SK-N-SH (cell line): ENCODE measurements around the gene MUC13. TPM values are rescaled to one million over a fixed set of nuclear protein-coding genes. Genes with fewer than 3 reads are reported as not detected.

Source experiments
- CTCF ChIA-PET: fragments of 300-600, 350-600 bp; formaldehyde crosslinking; extraction: SDS; loops from one replicate; lab custom pipeline; 2021; lab: Yijun Ruan, JAX
- POLR2A ChIA-PET: fragments of 350-600 bp; sonication (Branson Sonifier 250); formaldehyde crosslinking; extraction: SDS; loops from one replicate; lab custom pipeline; 2020; ENCODE audit warnings: antibody characterized with exemption, inconsistent platforms; lab: Yijun Ruan, JAX
- DNase-seq: peaks from one replicate; pipeline ENCODE4 v3.0.0; 2012
- H2AFZ ChIP-seq: fragments of 200-600 bp; sonication (generic); 2 replicates; pipeline ENCODE4 v1.8.1; 2016; ENCODE audit warnings: antibody characterized with exemption, mild to moderate bottlenecking, low read depth
- H3F3A ChIP-seq: fragments of 200-600 bp; sonication (generic); replicated peaks from 2 replicates; pipeline ENCODE3; 2016; ENCODE audit warnings: antibody characterized with exemption, mild to moderate bottlenecking; ENCODE audit not compliant: insufficient read depth
- H3K27ac ChIP-seq, 2 experiments: fragments of 200-500 bp in 1 of 2; fragments of 200-600 bp in 1 of 2; sonication (Bioruptor generic) in 1 of 2; sonication (generic), shearing (Covaris generic) in 1 of 2; 2 replicates each; pipeline versions ENCODE4 v1.5.1 to v1.6.1; 2014 to 2016; ENCODE audit warnings: low read depth in 2 of 2, inconsistent platforms in 1 of 2, low read length in 1 of 2, mild to moderate bottlenecking in 1 of 2, mixed read lengths in 1 of 2
- H3K27me3 ChIP-seq: fragments of 200-600 bp; sonication (generic), shearing (Covaris generic); 2 replicates; pipeline ENCODE4 v1.6.1; 2016; ENCODE audit warnings: mixed run types; ENCODE audit not compliant: insufficient read depth
- H3K36me3 ChIP-seq, 2 experiments: fragments of 200-500 bp in 1 of 2; fragments of 200-600 bp in 1 of 2; sonication (Bioruptor generic) in 1 of 2; sonication (generic) in 1 of 2; replicated peaks in 1 of 2; 2 replicates each; pipeline versions ENCODE3 to v1.5.1; 2014 to 2016; ENCODE audit warnings: low read length in 1 of 2, mild to moderate bottlenecking in 1 of 2; ENCODE audit not compliant: insufficient read depth in 2 of 2, control insufficient read depth in 1 of 2
- H3K4me1 ChIP-seq, 2 experiments: fragments of 200-500 bp in 1 of 2; fragments of 200-600 bp in 1 of 2; sonication (Bioruptor generic) in 1 of 2; sonication (generic), shearing (Covaris generic) in 1 of 2; 2 replicates each; pipeline versions ENCODE4 v1.5.1 to v1.6.1; 2014 to 2016; ENCODE audit warnings: low read depth in 1 of 2, low read length in 1 of 2, mixed run types in 1 of 2; ENCODE audit not compliant: insufficient read depth in 2 of 2, control insufficient read depth in 1 of 2
- H3K4me2 ChIP-seq: fragments of 200-600 bp; sonication (generic), shearing (Covaris generic); 2 replicates; pipeline ENCODE4 v1.6.1; 2017; ENCODE audit warnings: mixed run types
- H3K4me3 ChIP-seq, 2 experiments: fragments of 200-500 bp in 1 of 2; fragments of 200-600 bp in 1 of 2; sonication (Bioruptor generic) in 1 of 2; sonication (generic), shearing (Covaris generic) in 1 of 2; 2 replicates each; pipeline versions ENCODE4 v1.5.1 to v1.8.1; 2014 to 2016; ENCODE audit warnings: low read depth in 2 of 2, inconsistent platforms in 1 of 2, low read length in 1 of 2, mild to moderate bottlenecking in 1 of 2, mixed read lengths in 1 of 2, moderate library complexity in 1 of 2
- H3K79me2 ChIP-seq: fragments of 200-600 bp; sonication (generic); 2 replicates; pipeline ENCODE4 v1.8.1; 2017; ENCODE audit warnings: mild to moderate bottlenecking; ENCODE audit not compliant: insufficient read depth
- H3K9ac ChIP-seq: fragments of 200-600 bp; sonication (generic); 2 replicates; pipeline ENCODE4 v1.6.1; 2017; ENCODE audit warnings: mixed run types
- H3K9me2 ChIP-seq: fragments of 200-600 bp; sonication (generic); 2 replicates; pipeline ENCODE4 v1.6.1; 2017; ENCODE audit warnings: mixed run types
- H3K9me3 ChIP-seq: fragments of 200-600 bp; sonication (generic); 2 replicates; pipeline ENCODE4 v1.6.1; 2017; ENCODE audit warnings: mixed run types, mild to moderate bottlenecking, moderate library complexity
- H4K20me1 ChIP-seq: fragments of 200-600 bp; sonication (generic); 2 replicates; pipeline ENCODE4 v1.6.1; 2017; ENCODE audit warnings: mild to moderate bottlenecking, mixed run types; ENCODE audit not compliant: insufficient read depth
- CTCF ChIP-seq: fragments of 200-600 bp; sonication (generic); IDR thresholded peaks from 2 replicates; pipeline ENCODE4 v1.6.1; 2017; ENCODE audit warnings: antibody characterized with exemption, mild to moderate bottlenecking, moderate library complexity
- EZH2phosphoT487 ChIP-seq: fragments of 200-600 bp; sonication (generic); IDR thresholded peaks from 2 replicates; pipeline ENCODE4 v1.6.1; 2017; ENCODE audit warnings: low read depth, mixed run types, mild to moderate bottlenecking, antibody characterized with exemption, moderate library complexity, borderline replicate concordance
- FOSL2 ChIP-seq: IDR thresholded peaks from 2 replicates; pipeline ENCODE4 v1.4.0; 2012; ENCODE audit warnings: low read depth, mild to moderate bottlenecking, moderate library complexity, borderline replicate concordance
- FOXM1 ChIP-seq: IDR thresholded peaks from 2 replicates; pipeline ENCODE4 v1.4.0; 2012; ENCODE audit warnings: low read depth, mild to moderate bottlenecking
- MEF2A ChIP-seq: IDR thresholded peaks from 2 replicates; pipeline ENCODE4 v1.4.0; 2012; ENCODE audit warnings: low read depth, borderline replicate concordance
- NFIC ChIP-seq: IDR thresholded peaks from 2 replicates; pipeline ENCODE4 v1.4.0; 2012; ENCODE audit warnings: borderline replicate concordance
- PBX3 ChIP-seq: IDR thresholded peaks from 2 replicates; pipeline ENCODE4; 2012
- POLR2AphosphoS5 ChIP-seq: IDR thresholded peaks from 2 replicates; pipeline ENCODE4 v1.6.1; 2012; ENCODE audit warnings: low read depth, low read length
- REST ChIP-seq: IDR thresholded peaks from 2 replicates; pipeline ENCODE4 v1.6.1; 2012; ENCODE audit warnings: mild to moderate bottlenecking, low read depth, low read length, moderate library complexity
- RXRA ChIP-seq: IDR thresholded peaks from 2 replicates; pipeline ENCODE4 v1.4.0; 2012; ENCODE audit warnings: low read depth, mild to moderate bottlenecking, borderline replicate concordance
- SIN3A ChIP-seq: IDR thresholded peaks from 2 replicates; pipeline ENCODE4 v1.6.1; 2012; ENCODE audit warnings: low read depth, mild to moderate bottlenecking, low read length, moderate library complexity, borderline replicate concordance
- SMC3 ChIP-seq: IDR thresholded peaks from 2 replicates; pipeline ENCODE4 v1.6.1; 2012; ENCODE audit warnings: low read depth, low read length, improper control_type of control experiment
- TAF1 ChIP-seq: IDR thresholded peaks from 2 replicates; pipeline ENCODE4 v1.6.1; 2012; ENCODE audit warnings: low read depth, mild to moderate bottlenecking, low read length, moderate library complexity, borderline replicate concordance
- TCF12 ChIP-seq: IDR thresholded peaks from 2 replicates; pipeline ENCODE4 v1.4.0; 2012
- USF1 ChIP-seq: IDR thresholded peaks from 2 replicates; pipeline ENCODE4 v1.4.0; 2012; ENCODE audit warnings: low read depth, borderline replicate concordance
- YY1 ChIP-seq: IDR thresholded peaks from 2 replicates; pipeline ENCODE4 v1.4.0; 2012; ENCODE audit warnings: low read depth, mild to moderate bottlenecking
- ZBTB33 ChIP-seq: IDR thresholded peaks from 2 replicates; pipeline ENCODE4 v1.4.0; 2012; ENCODE audit warnings: low read depth, borderline replicate concordance
- WGBS: methylation state at CpG from one replicate; pipeline ENCODE4 v1.1.6; 2017; ENCODE audit warnings: low lambda C conversion rate; 5-methylcytosine and 5-hydroxymethylcytosine counted together
- polyA plus RNA-seq, 3 experiments: library from polyadenylated mRNA; depleted of rRNA; stranded (reverse); fragments of >200 nt; gene quantifications; 2 replicates each; pipeline ENCODE4 v1.2.3, GENCODE V29; 2012

MUC13 gene
- polyA plus RNA-seq, 1 of the 3 experiments (the other 2 are of a cell fraction) = not detected

GRCh38 chr3:124935794-124936542 is 1.4 kb upstream of the MUC13 start:
- H2AFZ ChIP-seq = no peak overlapping the region
- no peaks in the 10 kb centered on the region for H3F3A ChIP-seq
- H3K79me2 ChIP-seq = no peaks in the 10 kb centered on the region
- H3K9me3 ChIP-seq = no peaks in the 10 kb centered on the region
- TF ChIP-seq RXRA (no peak), USF1 (no peak), SIN3A (no peak), EZH2phosphoT487 (no peak), TCF12 (no peak), YY1 (no peak), MEF2A (no peak), FOXM1 (no peak)
- no peaks in the 10 kb centered on the region for H4K20me1 ChIP-seq
- H3K27me3 ChIP-seq = no peaks in the 10 kb centered on the region
- ChIA-PET POLR2A (no interaction called here), CTCF (interaction anchor here (0.6 to 3.9 kb wide), 5 partner anchors 16 to 626 kb away, joined by 3 to 17 read pairs (median 3); no protein-coding TSS in a partner anchor)
- H3K4me2 ChIP-seq = no peak overlapping the region
- WGBS = 67% methylated on average over 5 of the region's 5 CpGs
- no peaks in the 10 kb centered on the region for H3K36me3 ChIP-seq
- H3K4me3 ChIP-seq = no peak overlapping the region
- H3K9me2 ChIP-seq = no peaks in the 10 kb centered on the region
- H3K9ac ChIP-seq = no peak overlapping the region
- no peak overlapping the region for H3K27ac ChIP-seq
- H3K4me1 ChIP-seq = peaks cover 0 to 4% of the 10 kb centered on the region in 2 experiments; a peak in 1 of 4 replicates
- no peak for DNase-seq

- Histone ChIP-seq H4K20me1 (no peaks in the 10 kb centered on the region), H3K4me3 (no peak overlapping the region), H3F3A (no peaks in the 10 kb centered on the region), H3K4me1 (peaks cover 0 to 4% of the 10 kb centered on the region in 2 experiments; a peak in 1 of 4 replicates), H3K9me3 (no peaks in the 10 kb centered on the region), H2AFZ (no peak overlapping the region), H3K36me3 (no peaks in the 10 kb centered on the region), H3K27me3 (no peaks in the 10 kb centered on the region), H3K4me2 (no peak overlapping the region), H3K27ac (no peak overlapping the region), H3K9me2 (no peaks in the 10 kb centered on the region), H3K9ac (no peak overlapping the region), H3K79me2 (no peaks in the 10 kb centered on the region)
- CTCF ChIA-PET = interaction anchor here (0.6 to 3.9 kb wide), 3 partner anchors 60 to 627 kb away, joined by 3 to 17 read pairs (median 11); no protein-coding TSS in a partner anchor
- POLR2A ChIA-PET = no interaction called here
- no peak for TF ChIP-seq PBX3
- TF ChIP-seq POLR2AphosphoS5 = no peak
- TF ChIP-seq SMC3 = no peak
- no peak for TF ChIP-seq TAF1
- TF ChIP-seq FOSL2 = no peak
- no peak for TF ChIP-seq NFIC
- TF ChIP-seq REST = no peak
- no peak for TF ChIP-seq CTCF
- no peak for TF ChIP-seq FOXM1
- TF ChIP-seq ZBTB33 = no peak
- no peak for DNase-seq
Observed at GRCh38 chr3:124935264-124935663, 713 bp upstream of the MUC13 start.
